PC-9 (cell line): ENCODE measurements around the gene LGALS7B. TPM values are rescaled to one million over a fixed set of nuclear protein-coding genes. Genes with fewer than 3 reads are reported as not detected.

ENCODE experiments used
- BruUV-seq: library from RNA; stranded (reverse); fragments of 400-500 nt; replicated peaks from 2 replicates; lab custom pipeline; 2021; lab: Mats Ljungman, UMichigan
- CTCF ChIA-PET: fragments of 300-600 bp; sonication (Branson Sonifier 250); formaldehyde crosslinking; loops from one replicate; lab custom pipeline; 2022; ENCODE audit warnings: antibody characterized with exemption; lab: Charles Lee
- POLR2A ChIA-PET: fragments of 300-600 bp; sonication (Branson Sonifier 250); formaldehyde crosslinking; loops from one replicate; lab custom pipeline; 2022; ENCODE audit warnings: antibody characterized with exemption; ENCODE audit not compliant: unreplicated experiment; lab: Charles Lee
- DNase-seq, 2 experiments: peaks; one replicate each; pipeline versions ENCODE4 v3.0.0 to v3.0.0-alpha.2; 2015 to 2022; ENCODE audit warnings: mixed read lengths in 1 of 2
- H2AFZ ChIP-seq: fragments of 200-600 bp; sonication (generic); 2 replicates; pipeline ENCODE4 v1.8.1; 2017; ENCODE audit warnings: antibody characterized with exemption
- H3F3A ChIP-seq: fragments of 200-600 bp; sonication (generic); 2 replicates; pipeline ENCODE4 v1.8.1; 2017; ENCODE audit warnings: antibody characterized with exemption, mild to moderate bottlenecking, low read depth; ENCODE audit not compliant: insufficient read depth
- H3K27ac ChIP-seq: fragments of 200-600 bp; sonication (generic); 2 replicates; pipeline ENCODE4 v1.6.1; 2016; ENCODE audit warnings: mixed run types
- H3K27me3 ChIP-seq: fragments of 200-600 bp; sonication (generic); 2 replicates; pipeline ENCODE4 v1.6.1; 2016; ENCODE audit warnings: low read depth, mixed run types; ENCODE audit not compliant: insufficient read depth
- H3K36me3 ChIP-seq: fragments of 200-600 bp; sonication (generic); 2 replicates; pipeline ENCODE4 v1.6.1; 2016; ENCODE audit warnings: low read depth, mixed run types
- H3K4me1 ChIP-seq: fragments of 200-600 bp; sonication (generic); replicated peaks from 2 replicates; pipeline ENCODE4 v1.6.1; 2016; ENCODE audit warnings: mixed run types; ENCODE audit not compliant: insufficient read depth
- H3K4me2 ChIP-seq: fragments of 200-600 bp; sonication (generic); 2 replicates; pipeline ENCODE4 v1.6.1; 2017; ENCODE audit warnings: mixed run types
- H3K4me3 ChIP-seq: fragments of 200-600 bp; sonication (generic); 2 replicates; pipeline ENCODE4 v1.6.1; 2016; ENCODE audit warnings: mixed run types
- H3K79me2 ChIP-seq: fragments of 200-600 bp; sonication (generic); 2 replicates; pipeline ENCODE4 v1.6.1; 2017; ENCODE audit warnings: low read depth, mixed run types
- H3K9me2 ChIP-seq: fragments of 200-600 bp; sonication (generic); 2 replicates; pipeline ENCODE4 v1.8.1; 2017; ENCODE audit warnings: mild to moderate bottlenecking; ENCODE audit not compliant: insufficient read depth
- H3K9me3 ChIP-seq: fragments of 200-600 bp; sonication (generic); 2 replicates; pipeline ENCODE4 v1.8.1; 2016; ENCODE audit warnings: low read depth; ENCODE audit not compliant: insufficient read depth
- H4K20me1 ChIP-seq: fragments of 200-600 bp; sonication (generic); 2 replicates; pipeline ENCODE4 v1.8.1; 2017; ENCODE audit not compliant: insufficient read depth
- CTCF ChIP-seq: fragments of 200-600 bp; sonication (generic); conservative IDR thresholded peaks from 2 replicates; pipeline ENCODE4 v1.6.1; 2017; ENCODE audit warnings: mixed run types, antibody characterized with exemption, mild to moderate bottlenecking, moderate library complexity
- EZH2 ChIP-seq: fragments of 200-600 bp; sonication (generic); IDR thresholded peaks from 2 replicates; pipeline ENCODE4 v1.8.0; 2017; ENCODE audit warnings: antibody characterized with exemption, low read depth
- intact Hi-C: fragments of 100-400 bp; cut with micrococcal nuclease; formaldehyde crosslinking; loops from one replicate; pipeline ENCODE4 v1.10.0; 2022; ENCODE audit not compliant: unreplicated experiment
- total RNA-seq: library from RNA; stranded (reverse); gene quantifications from 2 replicates; pipeline ENCODE4 v1.2.3, GENCODE V29; 2021

LGALS7B gene
- total RNA-seq, 1 experiment from 2014 or later, result not detected

GRCh38 chr19:38742906-38743305 is 46.1 kb upstream of the LGALS7B start:
- Histone ChIP-seq H3F3A (peaks cover 5% of the 10 kb centered on the region; the same call in 1 of the 2 replicates), H3K27ac (no peak overlapping the region), H3K4me2 (no peak overlapping the region), H2AFZ (no peak overlapping the region), H3K4me3 (no peak overlapping the region), H3K9me3 (no peaks in the 10 kb centered on the region), H3K27me3 (no peaks in the 10 kb centered on the region), H3K36me3 (no peaks in the 10 kb centered on the region), H3K9me2 (no peaks in the 10 kb centered on the region), H3K4me1 (no peaks in the 10 kb centered on the region), H4K20me1 (no peaks in the 10 kb centered on the region), H3K79me2 (no peaks in the 10 kb centered on the region)
- no peak for DNase-seq
- TF ChIP-seq EZH2, result no peak
- no peak for TF ChIP-seq CTCF
- BruUV-seq, result no TSS peak
- intact Hi-C loops, result no loop called here
- CTCF ChIA-PET, result no interaction called here
- POLR2A ChIA-PET, result no interaction called here

- Histone ChIP-seq H3K9me3 (no peaks in the 10 kb centered on the region), H3K36me3 (no peaks in the 10 kb centered on the region), H3F3A (peaks cover 5% of the 10 kb centered on the region; the same call in 1 of the 2 replicates), H3K4me1 (no peaks in the 10 kb centered on the region), H3K27ac (no peak overlapping the region), H3K4me2 (no peak overlapping the region), H4K20me1 (no peaks in the 10 kb centered on the region), H3K9me2 (no peaks in the 10 kb centered on the region), H3K4me3 (no peak overlapping the region), H3K27me3 (no peaks in the 10 kb centered on the region), H2AFZ (no peak overlapping the region), H3K79me2 (no peaks in the 10 kb centered on the region)
- no TSS peak for BruUV-seq
- CTCF ChIA-PET, result no interaction called here
- POLR2A ChIA-PET, result interaction anchor here (0.5 kb wide), 1 partner anchor 389 kb away, joined by 3 read pairs; no protein-coding TSS in a partner anchor
- intact Hi-C loops, result no loop called here
- DNase-seq, result no peak
- no peak for TF ChIP-seq CTCF
- TF ChIP-seq EZH2, result no peak
Measured at GRCh38 chr19:38743394-38744297, 45.4 kb upstream of the LGALS7B start.

- Histone ChIP-seq H3K4me2 (no peak within 1 kb of the TSS), H4K20me1 (no peaks in the 10 kb centered on the region), H3K36me3 (no peaks in the 10 kb centered on the region), H3K4me1 (no peaks in the 10 kb centered on the region), H3K4me3 (no peak within 1 kb of the TSS), H3K9me3 (no peaks in the 10 kb centered on the region), H3F3A (peaks cover 5% of the 10 kb centered on the region; the same call in 1 of the 2 replicates), H3K79me2 (no peaks in the 10 kb centered on the region), H3K27ac (no peak within 1 kb of the TSS), H3K27me3 (no peaks in the 10 kb centered on the region), H3K9me2 (no peaks in the 10 kb centered on the region), H2AFZ (no peak within 1 kb of the TSS)
- no peak for TF ChIP-seq EZH2
- TF ChIP-seq CTCF, result no peak
- BruUV-seq, result no TSS peak
- CTCF ChIA-PET, result no interaction called here
- POLR2A ChIA-PET, result no interaction called here
- no peak for DNase-seq
- intact Hi-C loops, result no loop called here
Measured at GRCh38 chr19:38744298-38744681, 44.7 kb upstream of the LGALS7B start, which contains the start of gene CAPN12. Gene CAPN12 (minus strand): TSS chr19:38744474. CDS start chr19:38744165, 309 bp downstream.
